ENCODE measurements around the gene GLIS1. TPM values are rescaled to one million over a fixed set of nuclear protein-coding genes. Genes with fewer than 3 reads are reported as not detected.

Gene GLIS1
- polyA plus RNA-seq, 1 donor from 2014 or later: not detected

- TF ChIP-seq SMC3 (conservative IDR thresholded peaks at IDR 0.05; ENCODE audit: poor library complexity) (no peak), REST (IDR thresholded peaks at IDR 0.05; ENCODE audit: borderline replicate concordance) (no peak), EZH2 (IDR thresholded peaks at IDR 0.05; ENCODE audit: borderline replicate concordance, insufficient read depth, low read length, poor library complexity, severe bottlenecking) (no peak), POLR2AphosphoS5 (IDR thresholded peaks at IDR 0.05) (no peak), CTCF (IDR thresholded peaks at IDR 0.05; ENCODE audit: poor library complexity, severe bottlenecking) (no peak), TAF1 (IDR thresholded peaks at IDR 0.05; ENCODE audit: low read depth) (no peak), EP300 (conservative IDR thresholded peaks at IDR 0.05; ENCODE audit: poor library complexity, severe bottlenecking) (no peak), RAD21 (conservative IDR thresholded peaks at IDR 0.05) (no peak), MXI1 (conservative IDR thresholded peaks at IDR 0.05; ENCODE audit: poor library complexity, severe bottlenecking) (no peak)
- Histone ChIP-seq H3F3A (ENCODE audit: insufficient read depth, low read length, poor library complexity, severe bottlenecking) (no peaks in the 10 kb centered on the region), H3K4me2 (ENCODE audit: low read length) (no peak overlapping the region), H3K9ac (ENCODE audit: low read length) (no peak overlapping the region), H3K27me3 (ENCODE audit: insufficient read depth, low read depth, low read length) (no peaks in the 10 kb centered on the region), H3K36me3 (ENCODE audit: insufficient read depth, low read length) (no peaks in the 10 kb centered on the region), H4K20me1 (ENCODE audit: insufficient read depth) (no peaks in the 10 kb centered on the region), H3K9me3 (ENCODE audit: low read length) (no peaks in the 10 kb centered on the region), H3K27ac (ENCODE audit: low read length) (no peak overlapping the region), H3K9me2 (ENCODE audit: insufficient read depth, low read length) (no peaks in the 10 kb centered on the region), H3K79me2 (replicated peaks; ENCODE audit: insufficient read depth, low read length) (no peaks in the 10 kb centered on the region), H3K4me3 (ENCODE audit: low read length) (no peak overlapping the region), H2AFZ (ENCODE audit: low read depth, low read length) (no peak overlapping the region)
Measured at GRCh38 chr1:53579221-53580008, 159.5 kb downstream of the GLIS1 start.

GRCh38 chr1:53578358-53578757 lies 160.6 kb downstream of the GLIS1 start:
- no peak overlapping the region for H3K9ac ChIP-seq (ENCODE audit: low read length)
- TF ChIP-seq POLR2AphosphoS5 (IDR thresholded peaks at IDR 0.05) (no peak), CTCF (IDR thresholded peaks at IDR 0.05; ENCODE audit: poor library complexity, severe bottlenecking) (no peak), RAD21 (conservative IDR thresholded peaks at IDR 0.05) (no peak), MXI1 (conservative IDR thresholded peaks at IDR 0.05; ENCODE audit: poor library complexity, severe bottlenecking) (no peak), TAF1 (IDR thresholded peaks at IDR 0.05; ENCODE audit: low read depth) (no peak), EP300 (conservative IDR thresholded peaks at IDR 0.05; ENCODE audit: poor library complexity, severe bottlenecking) (no peak), EZH2 (IDR thresholded peaks at IDR 0.05; ENCODE audit: borderline replicate concordance, insufficient read depth, low read length, poor library complexity, severe bottlenecking) (no peak), REST (IDR thresholded peaks at IDR 0.05; ENCODE audit: borderline replicate concordance) (no peak), SMC3 (conservative IDR thresholded peaks at IDR 0.05; ENCODE audit: poor library complexity) (no peak)
- H3K27me3 ChIP-seq (ENCODE audit: insufficient read depth, low read depth, low read length): no peaks in the 10 kb centered on the region
- no peak overlapping the region for H3K27ac ChIP-seq (ENCODE audit: low read length)
- no peaks in the 10 kb centered on the region for H3K9me3 ChIP-seq (ENCODE audit: low read length)
- H3K4me2 ChIP-seq (ENCODE audit: low read length): no peak overlapping the region
- H3K36me3 ChIP-seq (ENCODE audit: insufficient read depth, low read length): no peaks in the 10 kb centered on the region
- no peaks in the 10 kb centered on the region for H4K20me1 ChIP-seq (ENCODE audit: insufficient read depth)
- no peak overlapping the region for H3K4me3 ChIP-seq (ENCODE audit: low read length)
- no peaks in the 10 kb centered on the region for H3F3A ChIP-seq (ENCODE audit: insufficient read depth, low read length, poor library complexity, severe bottlenecking)
- no peaks in the 10 kb centered on the region for H3K79me2 ChIP-seq (replicated peaks; ENCODE audit: insufficient read depth, low read length)
- no peaks in the 10 kb centered on the region for H3K9me2 ChIP-seq (ENCODE audit: insufficient read depth, low read length)
- H2AFZ ChIP-seq (ENCODE audit: low read depth, low read length): no peak overlapping the region

Measured in neural cell (in vitro differentiated cells).